ENCODE results near the gene RASGRP1.

GRCh38 chr15:38482572-38482971, 82.0 kb downstream of the RASGRP1 start:
- TF ChIP-seq CTCF (conservative IDR thresholded peaks at IDR 0.05) (no peak), EZH2 (IDR thresholded peaks at IDR 0.05; ENCODE audit: low read depth) (no peak)

All from PC-9 (cell line).